GM21825 (cell line): ENCODE data around the gene MPP7.
A peak's percentile ranks its signal among the peaks of the same experiment; 100 is the strongest.
"Not testable (repeated sequence)": the region's sequence is repeated elsewhere in the genome, so short reads cannot be mapped to it uniquely, and the experiment has no call there.

Experiments
- ATAC-seq: cut with Tn5 transposase; IDR thresholded peaks from one replicate; pipeline ENCODE4 v1.9.1; 2021; ENCODE audit warnings: mild to moderate bottlenecking, moderate library complexity; ENCODE audit not compliant: unreplicated experiment

The MPP7 gene

GRCh38 chr10:28302638-28303488 lies at the start of gene MPP7:
Gene MPP7, minus strand, starts transcription at chr10:28303064. Its CDS starts 64,460 bp downstream, at chr10:28238604.
- ATAC-seq = peak; percentile 100

DNA sequence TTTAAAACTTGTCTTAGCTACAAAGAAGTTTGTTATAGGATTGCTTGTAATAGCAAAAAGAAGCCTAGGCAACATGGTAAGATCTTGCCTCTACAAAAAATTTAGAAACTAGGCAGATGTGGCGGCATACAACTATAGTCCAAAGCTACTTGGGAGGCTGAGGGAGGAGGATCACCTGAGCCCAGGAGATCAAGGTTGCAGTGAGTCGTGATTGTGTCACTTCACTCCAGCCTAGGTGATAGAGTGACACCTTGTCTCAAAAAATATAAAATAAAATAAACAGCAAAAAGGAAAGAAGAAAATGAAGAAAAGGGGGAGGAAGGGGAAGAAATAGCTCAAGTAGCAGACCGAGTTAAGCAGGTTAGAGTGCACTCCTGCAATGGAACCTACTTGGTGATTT lies 47.0 kb upstream of the MPP7 start:
- no peak for ATAC-seq

GRCh38 chr10:28343987-28344895 lies 41.4 kb upstream of the MPP7 start:
- no peak for ATAC-seq

GRCh38 chr10:28343252-28343651 lies 40.4 kb upstream of the MPP7 start:
- ATAC-seq = no peak

DNA sequence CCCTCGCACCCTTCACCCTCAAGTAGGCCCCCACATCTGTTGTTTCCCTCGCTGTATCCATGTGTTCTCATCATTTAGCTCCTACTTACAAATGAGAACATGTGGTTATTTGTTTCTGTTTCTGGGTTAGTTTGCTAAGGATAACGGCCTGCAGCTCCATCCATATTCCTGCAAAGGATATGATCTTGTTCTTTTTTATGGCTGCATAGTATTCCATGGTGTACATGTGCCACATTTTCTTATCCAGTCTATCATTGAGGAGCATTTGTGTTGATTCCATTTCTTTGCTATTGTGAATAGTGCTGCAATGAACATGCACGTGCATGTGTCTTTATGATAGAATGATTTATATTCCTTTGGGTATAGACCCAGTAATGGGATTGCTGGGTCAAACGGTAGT lies 38.8 kb upstream of the MPP7 start:
- ATAC-seq = not testable (repeated sequence)

GRCh38 chr10:28332726-28333125 lies 29.9 kb upstream of the MPP7 start:
- no peak for ATAC-seq

DNA sequence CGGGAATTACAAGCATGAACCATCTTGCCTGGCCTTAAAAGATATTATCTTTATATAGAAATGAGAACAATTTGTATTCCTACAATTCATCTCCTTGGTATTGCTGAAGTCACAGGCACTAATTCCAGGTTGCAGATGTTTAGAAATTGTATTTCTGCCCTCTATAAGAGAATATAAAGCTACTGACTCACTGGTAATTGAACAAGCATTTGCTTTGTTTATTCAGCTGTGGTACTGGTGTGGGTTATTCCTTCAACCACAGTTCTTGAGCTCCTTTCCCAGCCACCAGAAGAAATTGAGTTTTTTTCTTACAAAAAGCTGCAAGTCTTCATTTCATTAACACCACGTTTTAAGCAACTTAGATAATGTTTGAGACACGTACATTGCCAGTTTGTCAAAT lies 29.0 kb upstream of the MPP7 start:
- ATAC-seq = no peak

DNA sequence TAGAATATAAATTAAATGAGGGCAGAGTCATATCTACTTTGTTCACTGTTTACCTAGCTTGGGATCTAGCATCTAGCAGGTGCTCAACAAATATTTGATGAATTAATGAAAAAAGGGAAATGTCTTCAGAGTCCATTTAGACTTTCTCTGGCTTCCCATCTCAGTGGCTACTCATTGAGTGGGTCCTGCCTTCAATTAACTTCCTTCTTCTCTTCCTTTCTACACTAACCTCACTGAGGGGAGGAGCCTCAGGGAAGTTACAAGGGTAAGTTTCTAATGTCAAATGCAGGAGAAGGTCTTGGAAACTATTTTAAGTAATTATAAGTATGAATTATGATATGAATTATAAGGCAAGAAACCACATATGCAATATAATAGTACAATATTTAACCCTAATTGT lies 28.2 kb upstream of the MPP7 start:
- ATAC-seq = no peak

- no peak for ATAC-seq
Observed at GRCh38 chr10:28328346-28328745, 25.5 kb upstream of the MPP7 start.

DNA sequence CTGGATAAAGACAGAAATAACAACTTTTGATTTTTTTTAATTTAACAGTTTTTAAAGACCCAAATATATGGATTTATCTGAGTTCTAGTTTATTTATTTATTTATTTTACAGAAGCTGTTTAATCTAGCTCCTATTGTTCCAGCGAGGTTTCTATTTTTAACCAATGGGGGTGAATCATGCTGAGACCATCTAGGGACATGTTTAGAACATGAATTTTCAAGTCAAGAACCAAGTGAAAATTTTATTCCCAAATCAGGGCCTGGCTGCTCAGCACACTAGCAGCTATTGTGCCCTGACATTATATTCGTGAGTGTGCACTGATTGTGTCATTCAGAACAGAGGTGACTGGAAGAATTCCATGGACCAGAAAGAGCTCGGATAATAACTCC lies 24.6 kb upstream of the MPP7 start:
- ATAC-seq = no peak

GRCh38 chr10:28326516-28327490 lies 23.9 kb upstream of the MPP7 start:
- no peak for ATAC-seq

GRCh38 chr10:28320799-28321198 lies 17.9 kb upstream of the MPP7 start:
- no peak for ATAC-seq

DNA sequence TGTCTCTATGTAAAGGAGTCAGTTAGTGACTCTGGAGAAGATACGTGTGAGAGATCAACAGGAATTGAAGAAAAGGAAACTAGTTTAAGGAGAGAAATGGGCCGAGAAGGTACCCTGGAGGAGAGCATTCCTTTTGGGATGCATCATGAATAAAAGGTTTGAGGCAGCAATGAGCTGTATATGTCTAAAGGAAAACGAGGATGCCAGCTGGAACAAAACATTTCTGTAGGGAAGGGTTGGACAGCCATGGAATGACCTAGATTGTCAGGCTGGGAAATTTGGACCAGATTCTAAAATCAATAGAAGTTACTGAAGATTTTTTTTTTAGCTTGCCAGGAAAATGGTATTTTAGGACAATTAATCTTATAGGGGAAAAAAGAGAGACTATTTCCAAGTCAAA lies 17.2 kb upstream of the MPP7 start:
- ATAC-seq = no peak

DNA sequence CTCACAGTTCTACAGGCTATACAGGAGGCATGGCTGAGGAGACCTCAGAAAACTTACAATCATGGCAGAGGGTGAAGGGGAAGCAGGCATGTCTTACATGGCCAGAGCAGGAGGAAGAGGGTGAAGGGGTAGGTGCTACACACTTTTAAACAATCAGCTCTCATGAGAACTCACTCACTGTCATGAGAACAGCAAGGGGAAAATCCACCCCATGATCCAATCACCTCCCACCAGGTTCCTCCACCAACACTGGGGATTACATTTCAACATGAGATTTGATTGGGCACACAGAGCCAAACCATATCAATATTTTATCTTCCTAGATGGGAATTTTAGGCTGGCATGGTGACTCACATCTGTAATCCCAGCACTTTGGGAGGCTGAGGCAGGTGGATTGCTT lies 16.2 kb upstream of the MPP7 start:
- ATAC-seq = not testable (repeated sequence)

- ATAC-seq = no peak
Observed at GRCh38 chr10:28318626-28319025, 15.8 kb upstream of the MPP7 start.

DNA sequence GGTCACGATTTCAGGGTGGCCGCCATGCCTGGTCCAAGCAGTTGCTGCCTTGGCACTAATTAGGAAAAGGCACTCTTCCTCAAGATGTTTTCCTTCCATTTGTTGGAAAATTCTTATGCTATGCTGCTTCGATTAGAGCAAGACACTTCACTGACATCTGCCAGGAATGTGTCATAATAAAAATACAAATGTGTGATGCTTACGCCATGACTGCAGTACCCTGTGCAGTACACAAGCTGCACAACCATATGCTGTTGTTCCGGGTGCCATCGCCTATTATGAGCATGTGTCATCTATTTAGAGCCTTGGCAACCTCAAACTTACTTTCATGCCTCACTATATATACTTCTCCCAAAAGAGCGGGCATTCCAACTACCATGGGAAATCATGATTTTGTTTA lies 14.9 kb upstream of the MPP7 start:
- ATAC-seq = no peak

DNA sequence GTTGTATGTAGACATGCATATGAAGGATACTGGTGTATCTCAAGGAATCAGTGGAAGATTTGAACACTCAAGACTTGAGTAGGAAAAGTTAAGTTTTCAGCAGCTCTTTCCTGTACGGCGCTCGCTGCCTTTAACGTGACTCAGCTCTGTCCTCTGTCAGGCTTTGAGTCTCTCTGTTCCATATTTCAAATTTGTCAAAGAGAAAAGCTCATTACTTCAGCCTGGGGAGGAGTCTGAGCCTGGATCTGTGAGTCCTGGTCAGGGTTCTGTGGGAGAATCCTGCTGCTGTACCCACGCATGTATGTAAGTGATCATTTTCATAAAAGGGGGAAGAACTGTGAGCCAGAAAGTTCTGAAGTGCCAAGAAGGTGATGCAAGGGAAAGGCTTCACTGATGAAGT lies 13.8 kb upstream of the MPP7 start:
- ATAC-seq = no peak

GRCh38 chr10:28315140-28315539 lies 12.3 kb upstream of the MPP7 start:
- no peak for ATAC-seq

DNA sequence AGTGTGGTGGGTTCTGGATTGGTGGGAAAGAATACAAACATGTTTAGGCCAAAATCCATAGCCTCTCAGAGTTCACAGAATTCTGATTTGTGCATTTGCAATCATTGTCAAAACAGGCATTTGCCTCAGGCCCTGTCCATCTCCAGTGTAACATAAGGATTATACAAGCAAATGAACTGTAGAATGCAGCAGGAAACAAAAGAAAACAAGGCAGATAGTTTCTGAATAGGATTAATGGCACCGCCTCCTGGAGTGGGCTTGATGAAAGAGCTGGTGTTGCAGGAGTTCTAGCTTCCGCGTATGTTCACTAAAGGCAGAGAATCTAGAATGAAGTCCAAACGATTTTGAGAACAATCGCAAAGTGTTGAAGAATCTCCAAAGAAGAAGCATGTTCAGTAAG lies 11.3 kb upstream of the MPP7 start:
- ATAC-seq = no peak

- ATAC-seq = no peak
Observed at GRCh38 chr10:28312572-28312971, 9.7 kb upstream of the MPP7 start.

DNA sequence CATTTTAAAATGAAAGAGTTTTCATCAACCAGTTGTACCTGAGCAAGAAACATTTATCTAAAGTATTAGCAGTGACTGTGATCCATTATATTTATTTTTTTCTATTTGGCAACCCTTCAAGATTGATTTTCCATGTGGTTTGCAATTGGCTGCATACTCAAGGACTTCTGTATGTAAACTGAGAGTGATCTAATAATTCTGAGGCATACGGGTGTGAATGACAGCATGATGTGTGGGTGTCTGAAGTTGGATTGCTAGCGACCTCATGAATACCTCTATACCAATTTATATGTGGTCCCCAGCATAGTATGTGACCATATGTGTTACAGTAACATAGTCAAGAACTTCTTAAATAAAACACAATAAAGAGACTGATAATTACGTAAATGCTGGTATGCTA lies 8.2 kb upstream of the MPP7 start:
- no peak for ATAC-seq
